Endothelial cell of hepatic sinusoid (primary cell): Measurements from ENCODE around the gene PDCD4.
"Not testable (repeated sequence)": the region's sequence is repeated elsewhere in the genome, so short reads cannot be mapped to it uniquely, and the experiment has no call there.

Experiments
- in situ Hi-C: cut with HindIII; loops from 2 replicates; pipeline ENCODE4 v1.10.0; 2017; ENCODE audit warnings: low sequenced_read_pairs

The PDCD4 gene

GRCh38 chr10:110859973-110860376 lies 11.8 kb upstream of the PDCD4 start:
- in situ Hi-C loops: loop anchor here (5.0 kb wide), 1 partner anchor 83 kb away; no protein-coding TSS in a partner anchor

DNA sequence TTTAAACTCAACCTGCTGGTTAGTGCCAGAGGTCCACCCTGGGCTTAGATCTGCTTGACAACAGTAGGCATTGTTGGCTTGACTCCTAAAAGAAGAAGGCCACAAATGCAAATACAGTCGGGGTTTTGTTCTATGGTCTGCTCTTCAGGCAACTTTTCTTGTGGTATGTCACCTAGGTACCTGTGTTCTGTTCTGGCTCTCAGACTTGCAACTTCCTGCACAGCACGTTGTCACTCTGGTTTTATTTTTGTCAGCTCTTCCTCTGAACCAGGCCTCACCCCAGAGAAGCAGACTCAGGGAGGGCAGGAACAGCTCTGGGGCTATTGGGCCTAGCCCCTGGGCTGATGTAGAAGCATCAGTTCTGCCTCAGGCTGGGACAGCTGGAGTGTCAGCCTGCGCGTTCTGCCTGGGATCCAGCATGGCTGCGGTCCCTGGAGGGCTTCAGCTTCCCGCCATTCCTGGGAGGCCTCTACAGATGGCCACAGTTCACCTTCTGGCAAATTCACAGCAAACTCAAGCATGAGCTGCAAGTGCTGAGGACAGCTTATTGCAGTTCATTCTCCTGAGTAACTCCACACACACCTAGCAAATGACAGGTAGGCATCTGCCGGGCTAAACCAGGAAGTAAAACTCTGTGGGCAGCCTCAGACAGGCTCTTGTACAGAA lies 11.0 kb upstream of the PDCD4 start:
- in situ Hi-C loops: no loop called here

DNA sequence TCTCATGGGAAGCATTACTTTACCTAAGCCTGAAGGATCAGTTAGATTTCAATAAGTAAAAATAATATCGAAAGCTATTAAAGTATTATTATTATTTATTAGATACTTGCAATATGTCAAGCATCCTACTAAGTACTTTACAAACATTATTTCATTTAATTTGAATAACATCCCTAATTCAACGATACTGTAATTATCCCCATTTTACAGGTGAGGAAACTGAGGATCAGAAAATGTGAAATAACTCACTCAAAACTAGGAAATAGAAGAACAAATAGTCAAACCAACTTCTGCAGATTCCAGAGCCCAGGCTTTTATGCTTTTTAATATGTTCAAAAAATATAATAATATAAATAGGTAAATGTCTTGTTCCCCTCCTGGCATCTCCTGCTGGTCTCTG lies 10.3 kb upstream of the PDCD4 start:
- in situ Hi-C loops: no loop called here

- in situ Hi-C loops: no loop called here
Measured at GRCh38 chr10:110861930-110862649, 9.6 kb upstream of the PDCD4 start.

- in situ Hi-C loops: no loop called here
Measured at GRCh38 chr10:110862961-110863360, 8.8 kb upstream of the PDCD4 start.

DNA sequence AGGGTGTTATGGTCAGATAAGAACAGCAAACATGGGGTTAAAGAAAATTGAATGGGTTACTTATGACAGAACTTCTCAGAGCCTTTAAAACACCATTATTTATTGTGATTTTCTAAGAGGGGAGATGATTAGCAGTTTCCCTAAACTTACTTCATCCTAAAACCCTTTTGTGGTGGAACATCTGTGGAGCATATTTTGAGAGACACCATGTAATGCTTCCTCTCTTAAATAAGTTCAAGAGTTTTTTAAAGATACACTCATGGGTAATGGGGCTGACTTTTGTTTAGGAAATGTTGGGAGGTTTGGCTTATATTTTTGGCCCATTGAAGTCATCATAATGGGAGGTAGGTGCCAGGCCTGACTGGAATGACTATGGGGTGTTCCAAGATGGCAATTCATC lies 8.4 kb upstream of the PDCD4 start:
- in situ Hi-C loops: no loop called here

DNA sequence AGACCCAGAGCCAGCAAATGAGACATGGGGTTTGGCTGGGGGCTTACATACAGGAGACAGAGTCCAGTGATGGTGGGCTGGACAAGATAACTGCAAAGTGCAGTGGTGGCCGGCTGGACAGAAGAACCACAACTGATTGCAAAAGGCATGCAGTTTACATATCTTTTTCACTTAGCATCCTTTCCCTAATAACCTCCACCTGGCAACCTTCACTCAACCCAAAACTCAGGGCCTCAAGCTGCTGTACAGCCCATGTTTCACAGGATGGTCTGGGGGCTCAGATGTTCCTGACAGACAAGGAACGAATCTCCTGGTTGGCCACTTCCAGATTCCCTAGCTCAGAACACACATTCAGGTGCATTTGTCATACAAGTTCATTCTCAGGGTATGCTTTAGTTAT lies 7.8 kb upstream of the PDCD4 start:
- in situ Hi-C loops: no loop called here

DNA sequence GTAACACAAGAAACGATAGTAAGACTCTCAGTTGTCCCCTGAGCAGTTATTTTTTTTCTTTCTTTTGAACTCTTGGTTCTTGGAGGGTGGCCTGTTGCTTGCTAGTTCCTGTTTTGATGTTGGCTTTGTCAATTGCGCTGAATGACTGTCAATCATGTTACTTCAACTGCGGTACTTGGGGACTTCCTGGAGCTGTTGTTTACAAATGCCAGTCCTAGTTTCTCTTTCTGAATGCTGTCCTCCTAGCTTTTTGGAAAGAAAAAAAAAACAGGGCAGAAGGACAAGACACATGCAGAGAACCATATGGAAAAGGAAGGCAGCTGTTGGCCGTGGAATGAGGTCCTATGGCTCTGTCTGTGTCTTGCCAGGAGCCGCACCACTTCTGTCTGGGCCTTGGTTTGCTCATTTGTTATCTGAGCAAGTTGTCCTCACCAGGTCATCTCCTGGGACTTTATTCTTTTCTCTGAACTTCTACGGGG lies 7.0 kb upstream of the PDCD4 start:
- in situ Hi-C loops: no loop called here

GRCh38 chr10:110865186-110865808 lies 6.4 kb upstream of the PDCD4 start:
- in situ Hi-C loops: no loop called here

- in situ Hi-C loops: no loop called here
Measured at GRCh38 chr10:110865809-110866482, 5.8 kb upstream of the PDCD4 start.

DNA sequence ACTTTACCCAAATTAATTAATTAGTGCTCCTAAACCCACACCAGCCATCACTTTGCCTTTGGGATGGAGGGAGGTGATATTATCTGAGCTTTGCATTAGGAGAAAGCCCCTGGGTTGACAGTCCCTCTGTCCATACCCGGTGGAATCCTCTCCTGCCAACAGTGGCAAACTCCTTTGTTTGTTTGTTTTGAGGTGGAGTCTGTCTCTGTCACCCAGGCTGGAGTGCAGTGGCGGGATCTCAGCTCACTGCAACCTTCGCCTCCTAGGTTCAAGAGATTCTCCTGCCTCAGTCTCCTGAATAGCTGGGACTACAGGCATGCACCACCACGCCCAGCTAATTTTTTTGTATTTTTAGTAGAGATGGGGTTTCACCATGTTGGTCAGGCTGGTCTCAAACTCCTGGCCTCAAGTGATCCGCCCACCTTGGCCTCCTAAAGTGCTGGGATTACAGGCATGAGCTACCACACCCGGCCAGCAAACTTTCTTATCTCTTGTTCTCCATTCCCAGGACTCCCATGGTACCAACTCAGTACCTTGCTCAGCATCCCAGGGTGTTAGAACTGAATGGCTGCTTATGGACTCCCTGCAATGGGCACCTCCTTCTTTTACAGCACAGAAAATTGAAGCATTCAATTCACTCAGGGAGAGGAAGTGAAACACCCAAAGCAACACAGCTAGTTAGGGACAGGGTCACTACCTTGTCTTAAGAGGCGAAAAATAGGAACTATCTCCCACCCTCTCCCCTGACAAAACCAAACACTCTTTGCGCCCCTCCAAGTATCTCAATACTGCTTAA lies 4.5 kb upstream of the PDCD4 start:
- in situ Hi-C loops: not testable (repeated sequence)

DNA sequence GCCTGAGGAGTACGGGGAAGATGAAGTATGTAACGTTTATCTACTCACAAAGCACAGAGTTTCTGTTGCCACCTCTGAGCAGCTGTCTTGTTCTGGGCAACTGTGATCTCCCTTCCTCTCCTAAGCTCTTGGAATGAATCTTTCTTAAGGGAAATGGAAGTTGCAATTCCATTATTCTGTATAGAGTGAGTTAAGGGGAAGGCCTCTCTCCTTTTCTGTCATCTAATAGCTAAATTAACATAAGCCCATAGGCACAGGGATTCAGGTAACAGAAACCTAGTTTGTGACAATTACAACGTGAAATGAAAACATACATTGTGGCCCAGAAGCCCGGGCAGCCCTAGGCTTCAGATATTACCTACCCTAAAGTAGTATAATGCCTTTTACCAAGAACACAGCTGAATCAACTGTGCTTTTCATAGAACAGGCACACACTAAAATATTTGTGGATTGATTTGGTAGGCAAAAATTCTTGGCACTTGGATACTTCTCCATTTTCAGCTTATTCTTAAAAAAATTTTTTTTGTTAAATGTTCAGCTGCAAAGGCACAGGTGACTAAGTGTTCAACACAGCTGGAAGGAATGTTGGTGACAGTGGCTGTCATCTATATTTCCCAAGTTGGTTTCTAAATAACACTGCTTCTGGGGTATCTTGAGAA lies 3.8 kb upstream of the PDCD4 start:
- in situ Hi-C loops: no loop called here

GRCh38 chr10:110868981-110869380 lies 2.7 kb upstream of the PDCD4 start:
- in situ Hi-C loops: no loop called here

DNA sequence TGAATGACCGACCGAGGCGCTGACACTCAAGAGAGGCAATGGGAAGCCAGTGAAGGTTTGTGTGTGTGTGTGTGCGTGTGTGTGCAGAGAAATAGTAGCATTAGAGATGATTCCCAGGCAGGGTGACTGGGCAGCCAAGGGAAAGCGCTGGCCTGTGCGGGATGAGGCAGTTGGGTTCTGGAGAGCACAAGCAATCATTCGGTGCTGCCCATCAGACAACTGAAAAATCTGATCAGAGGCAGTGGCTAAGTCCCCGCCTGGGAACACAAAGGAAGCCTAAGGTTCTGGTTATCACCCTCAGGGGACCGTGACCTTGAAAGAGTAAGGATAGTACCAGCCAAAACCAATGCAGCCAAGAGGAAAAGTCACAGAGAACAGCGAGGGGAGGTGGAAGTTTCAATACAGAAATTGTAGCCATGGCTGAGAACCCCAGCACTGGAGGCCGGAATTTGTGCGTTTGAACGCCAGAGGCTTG lies 868 bp upstream of the PDCD4 start:
- in situ Hi-C loops: loop anchor here (10.0 kb wide), 1 partner anchor 206 kb away; no protein-coding TSS in a partner anchor

DNA sequence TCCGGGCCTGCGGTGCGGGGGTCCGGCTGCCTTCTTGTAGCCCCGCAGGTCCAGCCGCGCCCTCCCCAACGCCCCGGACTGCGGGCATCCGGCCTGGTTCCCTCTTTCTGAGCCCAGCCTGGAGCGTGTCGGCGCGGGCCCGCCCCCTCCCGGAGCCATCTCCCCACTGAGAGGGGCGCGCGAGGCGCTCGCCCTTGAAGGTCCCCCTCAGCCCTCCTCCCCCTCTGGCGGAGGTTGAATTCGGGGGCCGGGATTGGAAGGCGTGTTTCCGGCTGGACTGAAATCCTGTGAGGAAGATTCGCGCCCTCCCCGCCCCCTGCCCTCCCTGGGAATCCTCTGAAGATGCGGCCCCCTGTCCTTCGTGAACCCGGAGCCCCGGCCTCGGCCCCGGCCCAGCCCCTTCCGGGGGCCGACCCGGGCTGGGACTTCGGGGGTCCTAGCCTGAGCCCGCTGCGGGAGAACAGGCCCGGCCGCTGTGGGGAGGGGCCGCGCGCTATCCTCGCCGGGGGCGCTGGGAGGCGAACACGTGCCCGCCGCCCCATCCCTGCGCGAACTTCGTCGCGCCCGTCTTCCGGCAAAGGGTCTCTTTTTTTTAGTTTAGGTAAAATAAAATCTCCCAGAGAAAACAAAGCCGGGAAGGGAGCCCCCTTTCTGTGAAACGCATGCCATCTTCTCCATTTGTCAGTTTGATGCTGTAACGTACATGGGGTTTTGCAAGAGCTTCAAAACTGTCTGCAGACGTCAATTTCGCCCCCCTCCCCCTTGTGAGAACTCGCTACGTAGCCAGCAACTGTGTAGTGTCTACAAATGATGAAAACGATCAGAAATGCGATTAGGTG lies 636 bp downstream of the PDCD4 start:
- in situ Hi-C loops: loop anchor here (10.0 kb wide), 1 partner anchor 208 kb away; no protein-coding TSS in a partner anchor

GRCh38 chr10:110872984-110873923 lies 1.5 kb downstream of the PDCD4 start:
- in situ Hi-C loops: loop anchor here (10.0 kb wide), 1 partner anchor 208 kb away; no protein-coding TSS in a partner anchor

DNA sequence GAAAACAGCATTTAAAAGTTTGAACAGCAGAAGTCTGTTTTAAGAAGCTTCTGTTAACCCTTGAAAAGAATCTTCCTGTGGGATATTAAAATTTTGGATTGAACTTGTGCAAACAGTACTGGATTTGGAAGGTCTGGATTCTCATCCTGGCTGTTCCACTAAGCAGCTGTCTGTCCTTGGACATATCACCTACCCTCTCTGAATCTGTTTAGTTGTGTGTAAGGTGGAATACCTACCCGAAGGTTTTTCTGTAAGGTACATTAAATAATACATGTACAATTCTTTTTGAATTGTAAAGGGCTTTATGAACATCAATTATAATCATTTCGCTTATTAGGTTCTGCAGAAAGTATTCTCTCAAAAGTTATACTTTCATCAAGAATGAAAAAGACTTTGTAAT lies 2.2 kb downstream of the PDCD4 start:
- in situ Hi-C loops: loop anchor here (10.0 kb wide), 1 partner anchor 209 kb away; no protein-coding TSS in a partner anchor

DNA sequence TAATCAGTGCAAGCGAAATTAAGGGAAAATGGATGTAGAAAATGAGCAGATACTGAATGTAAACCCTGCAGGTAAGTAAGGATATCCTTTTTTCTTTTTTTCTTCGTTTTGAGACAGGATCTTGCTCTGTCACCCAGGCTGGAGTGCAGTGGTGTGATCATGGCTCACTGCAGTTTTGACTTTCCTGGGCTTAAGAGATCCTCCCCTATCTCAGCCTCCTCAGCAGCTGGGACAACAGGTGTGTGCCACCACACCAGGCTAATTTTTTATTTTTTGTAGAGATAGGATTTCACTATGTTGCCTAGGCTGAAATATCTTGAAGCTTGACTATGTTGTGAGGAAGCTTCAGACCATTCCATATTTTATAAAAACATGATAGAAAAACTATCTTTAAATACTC lies 4.3 kb downstream of the PDCD4 start:
- in situ Hi-C loops: loop anchor here (10.0 kb wide), 1 partner anchor 211 kb away; no protein-coding TSS in a partner anchor
